ENCODE data around the gene KRT33A.

Gene KRT33A

DNA sequence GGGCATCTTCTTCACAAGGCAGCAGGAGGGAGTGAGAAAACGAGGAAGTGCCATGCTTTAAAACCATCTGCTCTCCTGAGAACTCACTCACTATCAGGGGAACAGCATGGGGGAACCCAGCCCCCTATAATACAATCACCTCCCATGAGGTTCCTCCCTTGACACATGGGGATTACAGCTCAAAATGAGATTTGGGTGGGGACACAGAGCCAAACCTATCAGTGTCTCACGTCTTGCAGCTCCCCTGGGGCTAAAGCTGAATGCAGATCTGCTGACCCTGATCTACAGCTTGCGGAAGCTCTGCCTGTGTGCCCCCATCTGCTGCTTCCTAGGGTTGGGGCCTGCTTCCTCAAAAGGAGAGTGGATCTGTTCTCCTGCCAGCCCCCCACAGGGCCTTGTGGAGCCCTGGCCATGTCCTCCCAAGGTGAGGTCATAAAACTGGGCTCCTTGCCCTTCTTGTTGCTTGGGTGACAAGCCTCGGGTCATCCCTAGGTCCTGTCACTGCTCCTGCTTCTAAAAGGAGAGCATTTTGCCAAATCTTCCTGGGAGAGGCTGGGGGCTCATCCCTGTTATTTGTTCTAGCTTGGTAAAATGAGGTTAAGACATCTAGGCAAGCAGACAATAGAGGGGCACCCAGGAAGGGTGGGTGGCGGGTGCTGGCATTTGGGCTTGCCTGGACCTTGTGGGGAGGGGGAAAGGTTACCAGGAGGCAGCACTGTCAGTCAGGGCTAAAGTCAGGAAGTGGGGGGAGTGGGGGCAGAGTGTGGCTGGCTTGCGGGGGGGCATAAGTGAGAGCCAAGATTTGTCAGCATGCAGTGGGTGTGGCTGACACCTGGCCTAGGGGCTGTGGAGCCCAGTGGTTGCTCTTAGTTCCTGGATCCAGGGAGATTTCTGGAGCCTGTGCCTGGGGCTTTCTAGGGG is 16.0 kb downstream of the KRT33A start:
- no peaks in the 10 kb centered on the region for H3K27me3 ChIP-seq (ENCODE audit: insufficient read depth, insufficient read length)
- H3K4me1 ChIP-seq (ENCODE audit: insufficient read depth, insufficient read length), result peaks cover 2% of the 10 kb centered on the region
- no peak for TF ChIP-seq YY1 (IDR thresholded peaks at IDR 0.05; ENCODE audit: insufficient read depth, insufficient read length)
- no peak for TF ChIP-seq SUZ12 (IDR thresholded peaks at IDR 0.05; ENCODE audit: extremely low read depth, insufficient read depth, insufficient read length)
- no peak for TF ChIP-seq ZNF274 (IDR thresholded peaks at IDR 0.05; ENCODE audit: low read depth, low read length)
- no peak for DNase-seq (ENCODE audit: low read depth, low spot score)
- no peaks in the 10 kb centered on the region for H3K36me3 ChIP-seq (ENCODE audit: insufficient read depth, insufficient read length, low read length)
- H3K9ac ChIP-seq (ENCODE audit: insufficient read length, low read depth), result no peak overlapping the region
- no peaks in the 10 kb centered on the region for H3K9me3 ChIP-seq (ENCODE audit: insufficient read depth, low read length)
- H3K4me3 ChIP-seq (ENCODE audit: insufficient read length, low read depth), result no peak overlapping the region

DNA sequence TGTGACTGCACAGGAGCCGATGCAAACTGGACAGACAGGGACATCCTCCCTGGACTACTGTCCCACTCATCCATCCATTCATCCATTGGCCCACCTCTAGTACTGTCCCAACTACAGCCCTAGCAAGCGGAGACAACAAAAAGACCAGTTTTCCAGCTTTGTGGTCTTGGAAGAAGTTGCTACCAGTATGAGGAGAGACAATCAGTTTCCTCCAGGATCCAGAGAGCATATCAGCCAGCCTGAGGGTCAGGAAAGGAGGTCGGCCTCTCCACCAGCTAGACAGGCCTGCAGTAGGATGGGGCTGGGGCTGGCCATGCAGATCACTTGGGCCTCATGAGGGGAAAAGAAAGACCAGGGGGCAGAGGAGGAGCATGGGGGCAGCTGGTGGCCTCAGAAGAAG is 16.8 kb downstream of the KRT33A start:
- Histone ChIP-seq H3K9me3 (ENCODE audit: insufficient read depth, low read length) (no peaks in the 10 kb centered on the region), H3K4me3 (ENCODE audit: insufficient read length, low read depth) (no peak overlapping the region), H3K36me3 (ENCODE audit: insufficient read depth, insufficient read length, low read length) (no peaks in the 10 kb centered on the region), H3K4me1 (ENCODE audit: insufficient read depth, insufficient read length) (peaks cover 2% of the 10 kb centered on the region), H3K27me3 (ENCODE audit: insufficient read depth, insufficient read length) (no peaks in the 10 kb centered on the region), H3K9ac (ENCODE audit: insufficient read length, low read depth) (no peak overlapping the region)
- DNase-seq (ENCODE audit: low read depth, low spot score), result no peak
- TF ChIP-seq SUZ12 (IDR thresholded peaks at IDR 0.05; ENCODE audit: extremely low read depth, insufficient read depth, insufficient read length) (no peak), ZNF274 (IDR thresholded peaks at IDR 0.05; ENCODE audit: low read depth, low read length) (no peak), YY1 (IDR thresholded peaks at IDR 0.05; ENCODE audit: insufficient read depth, insufficient read length) (no peak)

DNA sequence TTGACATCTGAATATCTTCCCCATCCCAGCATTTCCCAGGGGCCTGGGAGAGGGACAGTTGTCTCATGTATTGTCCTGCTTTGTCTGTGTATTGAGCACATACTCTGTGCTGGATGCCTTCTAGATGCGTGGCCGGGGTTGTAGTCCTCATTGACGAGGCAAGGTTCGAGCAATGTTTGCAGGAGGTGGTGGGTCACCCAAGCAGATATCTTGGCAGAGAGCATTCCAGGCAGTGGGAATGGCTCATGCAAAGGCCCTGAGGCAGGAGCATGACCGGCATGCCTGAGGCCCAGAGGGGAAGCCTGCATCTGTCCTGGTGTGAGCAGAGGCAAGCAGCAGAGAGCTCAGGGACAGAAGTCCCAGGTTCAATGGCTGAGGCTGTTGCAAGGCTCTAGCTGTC is 17.5 kb downstream of the KRT33A start:
- Histone ChIP-seq H3K4me3 (ENCODE audit: insufficient read length, low read depth) (no peak overlapping the region), H3K4me1 (ENCODE audit: insufficient read depth, insufficient read length) (peaks cover 2% of the 10 kb centered on the region), H3K36me3 (ENCODE audit: insufficient read depth, insufficient read length, low read length) (no peaks in the 10 kb centered on the region), H3K27me3 (ENCODE audit: insufficient read depth, insufficient read length) (no peaks in the 10 kb centered on the region), H3K9ac (ENCODE audit: insufficient read length, low read depth) (no peak overlapping the region), H3K9me3 (ENCODE audit: insufficient read depth, low read length) (no peaks in the 10 kb centered on the region)
- no peak for TF ChIP-seq SUZ12 (IDR thresholded peaks at IDR 0.05; ENCODE audit: extremely low read depth, insufficient read depth, insufficient read length)
- TF ChIP-seq YY1 (IDR thresholded peaks at IDR 0.05; ENCODE audit: insufficient read depth, insufficient read length), result no peak
- no peak for TF ChIP-seq ZNF274 (IDR thresholded peaks at IDR 0.05; ENCODE audit: low read depth, low read length)
- no peak for DNase-seq (ENCODE audit: low read depth, low spot score)

DNA sequence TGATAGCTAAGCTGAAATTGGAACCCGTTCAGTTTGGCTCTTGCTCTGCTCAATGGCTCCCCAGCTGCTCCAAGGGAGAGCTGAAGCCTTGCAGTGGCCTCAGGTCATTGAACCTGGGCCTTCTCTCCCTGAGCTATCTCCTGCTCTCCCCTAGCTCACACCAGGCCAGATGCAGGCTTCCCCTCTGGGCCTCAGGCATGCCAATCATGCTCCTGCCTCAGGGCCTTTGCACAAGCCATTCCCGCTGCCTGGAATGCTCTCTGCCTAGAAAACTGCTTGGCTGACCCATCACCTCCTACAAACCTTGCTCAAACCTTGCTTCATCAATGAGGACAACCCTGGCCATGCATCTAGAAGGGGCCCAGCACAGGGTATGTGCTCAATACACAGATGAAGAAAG is 18.4 kb downstream of the KRT33A start:
- Histone ChIP-seq H3K9ac (ENCODE audit: insufficient read length, low read depth) (no peak overlapping the region), H3K9me3 (ENCODE audit: insufficient read depth, low read length) (no peaks in the 10 kb centered on the region), H3K36me3 (ENCODE audit: insufficient read depth, insufficient read length, low read length) (no peaks in the 10 kb centered on the region), H3K4me1 (ENCODE audit: insufficient read depth, insufficient read length) (peaks cover 2% of the 10 kb centered on the region), H3K27me3 (ENCODE audit: insufficient read depth, insufficient read length) (no peaks in the 10 kb centered on the region), H3K4me3 (ENCODE audit: insufficient read length, low read depth) (no peak overlapping the region)
- TF ChIP-seq SUZ12 (IDR thresholded peaks at IDR 0.05; ENCODE audit: extremely low read depth, insufficient read depth, insufficient read length) (no peak), YY1 (IDR thresholded peaks at IDR 0.05; ENCODE audit: insufficient read depth, insufficient read length) (no peak), ZNF274 (IDR thresholded peaks at IDR 0.05; ENCODE audit: low read depth, low read length) (no peak)
- DNase-seq (ENCODE audit: low read depth, low spot score), result no peak

DNA sequence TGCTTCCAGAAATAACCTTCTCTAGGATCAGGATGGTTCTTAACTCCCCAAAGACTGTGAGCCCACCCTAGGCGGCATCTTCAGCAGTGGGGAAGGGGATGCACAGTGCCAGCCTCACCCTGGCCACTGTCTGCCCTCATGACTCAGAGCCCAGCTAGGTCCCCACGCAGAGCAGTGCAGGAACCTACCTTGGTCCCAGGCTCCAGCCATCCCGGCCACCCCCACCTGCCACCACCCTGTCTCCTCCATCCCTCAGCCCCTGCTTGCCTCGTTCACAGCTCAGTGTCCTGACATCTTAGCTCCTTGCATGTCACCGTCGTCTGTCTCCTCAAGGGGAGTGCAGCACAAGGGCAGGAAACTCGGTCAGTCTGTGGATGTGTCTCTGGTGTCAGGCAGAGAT is 19.0 kb downstream of the KRT33A start:
- Histone ChIP-seq H3K4me3 (ENCODE audit: insufficient read length, low read depth) (no peak overlapping the region), H3K4me1 (ENCODE audit: insufficient read depth, insufficient read length) (peaks cover 2% of the 10 kb centered on the region), H3K9ac (ENCODE audit: insufficient read length, low read depth) (no peak overlapping the region), H3K9me3 (ENCODE audit: insufficient read depth, low read length) (no peaks in the 10 kb centered on the region), H3K36me3 (ENCODE audit: insufficient read depth, insufficient read length, low read length) (no peaks in the 10 kb centered on the region), H3K27me3 (ENCODE audit: insufficient read depth, insufficient read length) (no peaks in the 10 kb centered on the region)
- TF ChIP-seq SUZ12 (IDR thresholded peaks at IDR 0.05; ENCODE audit: extremely low read depth, insufficient read depth, insufficient read length), result no peak
- no peak for TF ChIP-seq YY1 (IDR thresholded peaks at IDR 0.05; ENCODE audit: insufficient read depth, insufficient read length)
- TF ChIP-seq ZNF274 (IDR thresholded peaks at IDR 0.05; ENCODE audit: low read depth, low read length), result no peak
- no peak for DNase-seq (ENCODE audit: low read depth, low spot score)

DNA sequence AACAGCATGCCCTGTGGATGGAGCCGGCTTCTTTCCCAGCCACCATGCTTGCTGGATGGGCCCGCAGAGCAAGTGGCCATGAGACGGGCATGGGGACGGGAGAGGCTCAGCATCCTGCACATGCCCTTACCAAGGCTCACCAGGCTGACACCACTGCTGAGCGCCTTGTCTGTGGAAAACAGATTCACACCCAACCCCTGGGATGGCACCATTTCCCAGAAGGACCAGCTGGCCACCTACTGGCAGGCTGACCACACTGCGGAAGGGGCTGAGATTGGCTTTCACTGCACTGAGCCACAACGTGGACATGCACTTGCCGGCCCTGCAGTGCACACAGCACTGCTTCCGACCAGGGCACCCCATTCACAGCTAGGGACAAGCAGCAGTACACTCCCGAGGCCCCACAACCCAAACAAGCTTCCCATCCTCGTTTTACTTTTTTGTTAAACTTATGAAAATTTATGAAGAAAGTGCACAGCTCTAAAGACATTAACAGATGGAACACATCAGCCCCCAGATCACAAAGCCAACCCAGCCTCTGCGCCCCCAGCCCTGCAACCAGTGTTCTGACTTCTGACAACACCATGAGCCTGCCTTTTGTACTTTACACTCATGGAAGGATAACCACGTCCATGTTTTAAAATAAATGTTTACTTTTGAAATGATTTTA is 21.2 kb downstream of the KRT33A start:
- TF ChIP-seq SUZ12 (IDR thresholded peaks at IDR 0.05; ENCODE audit: extremely low read depth, insufficient read depth, insufficient read length) (no peak), YY1 (IDR thresholded peaks at IDR 0.05; ENCODE audit: insufficient read depth, insufficient read length) (no peak), ZNF274 (IDR thresholded peaks at IDR 0.05; ENCODE audit: low read depth, low read length) (no peak)
- no peaks in the 10 kb centered on the region for H3K9me3 ChIP-seq (ENCODE audit: insufficient read depth, low read length)

DNA sequence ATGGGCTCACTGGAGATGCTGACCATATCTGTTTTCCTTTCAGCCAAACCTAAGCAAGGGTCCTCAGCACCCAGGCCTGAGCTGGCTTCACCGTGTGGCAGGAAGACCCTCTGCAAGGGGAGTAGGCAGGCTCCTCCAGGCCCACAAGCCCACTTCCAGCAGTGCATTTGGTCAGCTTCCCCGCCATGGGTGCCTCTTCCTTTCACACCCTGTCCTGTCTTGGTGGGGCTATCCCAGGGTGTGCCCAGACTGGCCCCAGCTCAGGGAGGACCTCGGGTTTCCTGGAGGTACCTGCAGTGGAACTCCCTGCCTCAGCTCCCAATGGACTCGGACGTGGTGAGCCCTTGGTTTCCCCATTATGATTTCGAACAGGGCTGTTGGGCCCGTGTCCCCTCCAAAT is 22.4 kb downstream of the KRT33A start:
- Histone ChIP-seq H3K4me3 (ENCODE audit: insufficient read length, low read depth) (no peak overlapping the region), H3K27me3 (ENCODE audit: insufficient read depth, insufficient read length) (no peaks in the 10 kb centered on the region)
- no peak for TF ChIP-seq SUZ12 (IDR thresholded peaks at IDR 0.05; ENCODE audit: extremely low read depth, insufficient read depth, insufficient read length)
- TF ChIP-seq YY1 (IDR thresholded peaks at IDR 0.05; ENCODE audit: insufficient read depth, insufficient read length), result no peak
- no peak for TF ChIP-seq ZNF274 (IDR thresholded peaks at IDR 0.05; ENCODE audit: low read depth, low read length)

More for the DNA sequence above, 21.2 kb downstream of the KRT33A start:
- H3K4me3 ChIP-seq (ENCODE audit: insufficient read length, low read depth), result no peak overlapping the region
- no peaks in the 10 kb centered on the region for H3K27me3 ChIP-seq (ENCODE audit: insufficient read depth, insufficient read length)
- peak; percentile 22 for DNase-seq (ENCODE audit: low read depth, low spot score)
- H3K9ac ChIP-seq (ENCODE audit: insufficient read length, low read depth), result no peak overlapping the region
- H3K4me1 ChIP-seq (ENCODE audit: insufficient read depth, insufficient read length), result peaks cover under 1% of the 10 kb centered on the region
- H3K36me3 ChIP-seq (ENCODE audit: insufficient read depth, insufficient read length, low read length), result no peaks in the 10 kb centered on the region

More for the DNA sequence above, 22.4 kb downstream of the KRT33A start:
- Histone ChIP-seq H3K36me3 (ENCODE audit: insufficient read depth, insufficient read length, low read length) (no peaks in the 10 kb centered on the region), H3K9me3 (ENCODE audit: insufficient read depth, low read length) (no peaks in the 10 kb centered on the region), H3K9ac (ENCODE audit: insufficient read length, low read depth) (no peak overlapping the region), H3K4me1 (ENCODE audit: insufficient read depth, insufficient read length) (peaks cover under 1% of the 10 kb centered on the region)
- no peak for DNase-seq (ENCODE audit: low read depth, low spot score)

Measured in NT2/D1 (cell line).